ENCODE results near the gene STK17A. TPM values are rescaled to one million over a fixed set of nuclear protein-coding genes. Genes with fewer than 3 reads are reported as not detected.
"Not testable (repeated sequence)": the region's sequence is repeated elsewhere in the genome, so short reads cannot be mapped to it uniquely, and the experiment has no call there.

The STK17A gene
- total RNA-seq, 1 experiment from 2014 or later = 9.8 TPM

GRCh38 chr7:43671521-43671920, 88.6 kb downstream of the STK17A start:
- Histone ChIP-seq H2BK5ac (ENCODE audit: insufficient read length, low read length) (peak overlapping the region; percentile 35), H2BK20ac (ENCODE audit: low read depth, low read length, poor library complexity, severe bottlenecking) (no peak overlapping the region), H3K4me2 (ENCODE audit: insufficient read depth, insufficient read length, low read length) (no peak overlapping the region), H3K27ac (ENCODE audit: insufficient read length, low read depth, low read length) (no peak overlapping the region), H2BK120ac (ENCODE audit: low read depth, low read length, poor library complexity, severe bottlenecking) (no peak overlapping the region), H3K23ac (ENCODE audit: insufficient read length, low read depth, low read length) (no peak overlapping the region), H2AK5ac (ENCODE audit: insufficient read length, low read length) (no peak overlapping the region), H3K79me1 (ENCODE audit: insufficient read depth, low read depth, low read length, poor library complexity, severe bottlenecking) (peaks cover 3% of the 10 kb centered on the region), H3T11ph (ENCODE audit: low read length) (no peak overlapping the region), H3K79me2 (ENCODE audit: insufficient read depth, low read length) (peaks cover 20% of the 10 kb centered on the region; the same call in 1 of the 2 replicates), H3K18ac (ENCODE audit: insufficient read length, low read depth, low read length) (no peak overlapping the region), H4K8ac (replicated peaks; ENCODE audit: insufficient read length, low read depth, low read length) (no peak overlapping the region), H3K4ac (ENCODE audit: low read depth, low read length) (no peak overlapping the region), H4K5ac (ENCODE audit: insufficient read length, low read depth, low read length) (no peak overlapping the region), H3K9me3 (ENCODE audit: control insufficient read depth, low read depth, low read length) (no peaks in the 10 kb centered on the region), H4K20me1 (ENCODE audit: control insufficient read depth, insufficient read depth, insufficient read length) (no peaks in the 10 kb centered on the region), H2BK12ac (ENCODE audit: insufficient read length, low read depth, low read length) (no peak overlapping the region), H3K9ac (ENCODE audit: extremely low read depth, insufficient read length, low read length) (no peak overlapping the region), H4K91ac (ENCODE audit: insufficient read length, low read depth, low read length) (no peak overlapping the region), H3K56ac (ENCODE audit: insufficient read length, low read depth, low read length) (no peak overlapping the region), H3K4me1 (ENCODE audit: insufficient read depth, low read length) (no peaks in the 10 kb centered on the region; the same call in 1 of the 2 replicates), H3K27me3 (ENCODE audit: insufficient read depth, low read length) (no peaks in the 10 kb centered on the region), H3K23me2 (ENCODE audit: insufficient read length, low read depth, low read length, poor library complexity, severe bottlenecking) (no peaks in the 10 kb centered on the region), H2AFZ (ENCODE audit: low read length) (no peak overlapping the region), H2BK15ac (ENCODE audit: low read depth, low read length) (no peak overlapping the region), H3K14ac (ENCODE audit: insufficient read depth, low read length) (no peak overlapping the region)
- no CpG with 5 or more reads among the region's 4 CpGs for WGBS (ENCODE audit: extremely low coverage, insufficient read length, low lambda C conversion rate)
- H3K36me3 Mint-ChIP-seq (ENCODE audit: insufficient read depth in 1 of 3, low read depth in 3 of 3) = peaks cover 21 to 57% (median 50%) of the 10 kb centered on the region in 3 experiments
- H3K27me3 Mint-ChIP-seq (ENCODE audit: low read depth) = no peaks in the 10 kb centered on the region
- no peak overlapping the region for H3K4me3 Mint-ChIP-seq
- peaks cover 17 to 19% of the 10 kb centered on the region in 2 experiments for H3K4me1 Mint-ChIP-seq
- H3K9me3 Mint-ChIP-seq = peaks cover 15 to 63% of the 10 kb centered on the region in 2 experiments; a peak in 4 of 5 replicates
- DNase-seq = no peak
- H3K27ac Mint-ChIP-seq = peak overlapping the region in 1 of 3 experiments; percentile 13; a peak in 3 of 7 replicates
- TF ChIP-seq, protein P1, sequence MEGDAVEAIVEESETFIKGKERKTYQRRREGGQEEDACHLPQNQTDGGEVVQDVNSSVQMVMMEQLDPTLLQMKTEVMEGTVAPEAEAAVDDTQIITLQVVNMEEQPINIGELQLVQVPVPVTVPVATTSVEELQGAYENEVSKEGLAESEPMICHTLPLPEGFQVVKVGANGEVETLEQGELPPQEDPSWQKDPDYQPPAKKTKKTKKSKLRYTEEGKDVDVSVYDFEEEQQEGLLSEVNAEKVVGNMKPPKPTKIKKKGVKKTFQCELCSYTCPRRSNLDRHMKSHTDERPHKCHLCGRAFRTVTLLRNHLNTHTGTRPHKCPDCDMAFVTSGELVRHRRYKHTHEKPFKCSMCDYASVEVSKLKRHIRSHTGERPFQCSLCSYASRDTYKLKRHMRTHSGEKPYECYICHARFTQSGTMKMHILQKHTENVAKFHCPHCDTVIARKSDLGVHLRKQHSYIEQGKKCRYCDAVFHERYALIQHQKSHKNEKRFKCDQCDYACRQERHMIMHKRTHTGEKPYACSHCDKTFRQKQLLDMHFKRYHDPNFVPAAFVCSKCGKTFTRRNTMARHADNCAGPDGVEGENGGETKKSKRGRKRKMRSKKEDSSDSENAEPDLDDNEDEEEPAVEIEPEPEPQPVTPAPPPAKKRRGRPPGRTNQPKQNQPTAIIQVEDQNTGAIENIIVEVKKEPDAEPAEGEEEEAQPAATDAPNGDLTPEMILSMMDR (conservative IDR thresholded peaks at IDR 0.05) = no peak

- H3K27me3 Mint-ChIP-seq (ENCODE audit: low read depth); H3K56ac ChIP-seq (ENCODE audit: insufficient read length, low read depth, low read length); H3T11ph ChIP-seq (ENCODE audit: low read length); H3K4ac ChIP-seq (ENCODE audit: low read depth, low read length); H2BK5ac ChIP-seq (ENCODE audit: insufficient read length, low read length); H2AFZ ChIP-seq (ENCODE audit: low read length); H2BK15ac ChIP-seq (ENCODE audit: low read depth, low read length); H2BK120ac ChIP-seq (ENCODE audit: low read depth, low read length, poor library complexity, severe bottlenecking); H3K79me1 ChIP-seq (ENCODE audit: insufficient read depth, low read depth, low read length, poor library complexity, severe bottlenecking); H3K18ac ChIP-seq (ENCODE audit: insufficient read length, low read depth, low read length); H4K5ac ChIP-seq (ENCODE audit: insufficient read length, low read depth, low read length); H3K27me3 ChIP-seq (ENCODE audit: insufficient read depth, low read length); H3K9me3 ChIP-seq (ENCODE audit: control insufficient read depth, low read depth, low read length); H2BK12ac ChIP-seq (ENCODE audit: insufficient read length, low read depth, low read length); H3K23ac ChIP-seq (ENCODE audit: insufficient read length, low read depth, low read length); H3K4me2 ChIP-seq (ENCODE audit: insufficient read depth, insufficient read length, low read length); H3K9ac ChIP-seq (ENCODE audit: extremely low read depth, insufficient read length, low read length); H4K91ac ChIP-seq (ENCODE audit: insufficient read length, low read depth, low read length); H2BK20ac ChIP-seq (ENCODE audit: low read depth, low read length, poor library complexity, severe bottlenecking); H3K27ac Mint-ChIP-seq; H3K14ac ChIP-seq (ENCODE audit: insufficient read depth, low read length); H4K8ac ChIP-seq (replicated peaks; ENCODE audit: insufficient read length, low read depth, low read length); H4K20me1 ChIP-seq (ENCODE audit: control insufficient read depth, insufficient read depth, insufficient read length); H3K4me3 Mint-ChIP-seq; H2AK5ac ChIP-seq (ENCODE audit: insufficient read length, low read length); H3K27ac ChIP-seq (ENCODE audit: insufficient read length, low read depth, low read length); H3K23me2 ChIP-seq (ENCODE audit: insufficient read length, low read depth, low read length, poor library complexity, severe bottlenecking); DNase-seq; H3K4me1 ChIP-seq (ENCODE audit: insufficient read depth, low read length): not testable (repeated sequence)
- H3K79me2 ChIP-seq (ENCODE audit: insufficient read depth, low read length) = peaks cover 20% of the 10 kb centered on the region; the same call in 1 of the 2 replicates
- Mint-ChIP-seq H3K4me1 (peaks cover 16 to 19% of the 10 kb centered on the region in 2 experiments), H3K9me3 (peaks cover 6 to 47% of the 10 kb centered on the region in 2 experiments; a peak in 4 of 5 replicates), H3K36me3 (ENCODE audit: insufficient read depth in 1 of 3, low read depth in 3 of 3) (peaks cover 4 to 43% (median 35%) of the 10 kb centered on the region in 3 experiments; a peak in 6 of 7 replicates)
- WGBS (ENCODE audit: extremely low coverage, insufficient read length, low lambda C conversion rate) = no CpG with 5 or more reads among the region's 5 CpGs
Observed at GRCh38 chr7:43673243-43673976, 90.5 kb downstream of the STK17A start.

Data from H9 (cell line).